MM.1S (cell line): ENCODE results near the gene ASIC4.

Experiments used
- DNase-seq: peaks from one replicate; pipeline ENCODE4 v3.0.0-alpha.2; 2015
- H2AFZ ChIP-seq: fragments of 300-600 bp; sonication (generic); 2 replicates; pipeline ENCODE4 v1.6.0; 2016; ENCODE audit warnings: antibody characterized with exemption, low read length
- H3F3A ChIP-seq: fragments of 300-600 bp; sonication (generic); 2 replicates; pipeline ENCODE4 v1.6.1; 2016; ENCODE audit warnings: mild to moderate bottlenecking, antibody characterized with exemption, low read length, moderate library complexity, mixed read lengths; ENCODE audit not compliant: insufficient read depth
- H3K27ac ChIP-seq: fragments of 300-600 bp; sonication (generic); 2 replicates; pipeline ENCODE4 v1.5.1; 2016; ENCODE audit warnings: mild to moderate bottlenecking, low read length
- H3K27me3 ChIP-seq: fragments of 300-600 bp; sonication (generic); replicated peaks from 2 replicates; pipeline ENCODE4 v1.6.0; 2016; ENCODE audit warnings: low read length; ENCODE audit not compliant: insufficient read depth
- H3K36me3 ChIP-seq: fragments of 300-600 bp; sonication (generic); replicated peaks from 2 replicates; pipeline ENCODE4 v1.6.1; 2016; ENCODE audit warnings: mild to moderate bottlenecking, low read length, mixed read lengths; ENCODE audit not compliant: insufficient read depth
- H3K4me1 ChIP-seq: fragments of 300-600 bp; sonication (generic); 2 replicates; pipeline ENCODE4 v1.6.1; 2016; ENCODE audit warnings: low read length, mixed read lengths
- H3K4me2 ChIP-seq: fragments of 300-600 bp; sonication (generic); 2 replicates; pipeline ENCODE4 v1.6.0; 2016; ENCODE audit warnings: low read depth, low read length
- H3K4me3 ChIP-seq: fragments of 300-600 bp; sonication (generic); 2 replicates; pipeline ENCODE4 v1.5.1; 2016; ENCODE audit warnings: low read length, mixed read lengths
- H3K79me2 ChIP-seq: fragments of 300-600 bp; sonication (generic); 2 replicates; pipeline ENCODE4 v1.6.1; 2016; ENCODE audit warnings: mixed run types, low read length, mixed read lengths
- H3K9ac ChIP-seq: fragments of 300-600 bp; sonication (generic); 2 replicates; pipeline ENCODE4 v1.6.1; 2016; ENCODE audit warnings: low read length, mixed read lengths
- H3K9me2 ChIP-seq: fragments of 300-600 bp; sonication (generic); replicated peaks from 2 replicates; pipeline ENCODE4 v1.6.1; 2016; ENCODE audit warnings: mild to moderate bottlenecking, low read length, mixed read lengths; ENCODE audit not compliant: insufficient read depth
- H3K9me3 ChIP-seq: fragments of 300-600 bp; sonication (generic); replicated peaks from 2 replicates; pipeline ENCODE4 v1.6.1; 2016; ENCODE audit warnings: mild to moderate bottlenecking, low read length, mixed read lengths; ENCODE audit not compliant: insufficient read depth
- H4K20me1 ChIP-seq: fragments of 300-600 bp; sonication (generic); 2 replicates; pipeline ENCODE4 v1.6.1; 2016; ENCODE audit warnings: mild to moderate bottlenecking, low read length, moderate library complexity, mixed read lengths; ENCODE audit not compliant: insufficient read depth
- EZH2 ChIP-seq: fragments of 300-600 bp; sonication (generic); optimal IDR thresholded peaks from 2 replicates; pipeline ENCODE3; 2017; ENCODE audit warnings: low read depth, mild to moderate bottlenecking, antibody characterized with exemption, low read length, mixed read lengths
- EZH2phosphoT487 ChIP-seq: fragments of 300-600 bp; sonication (generic); IDR thresholded peaks from 2 replicates; pipeline ENCODE4 v1.6.1; 2018; ENCODE audit warnings: antibody characterized with exemption, low read length
- TF ChIP-seq, protein P1 (sequence below): fragments of 300-600 bp; sonication (generic); IDR thresholded peaks from 2 replicates; pipeline ENCODE4 v1.5.1; 2016; ENCODE audit warnings: antibody characterized with exemption, low read length, mixed read lengths

Gene ASIC4

DNA sequence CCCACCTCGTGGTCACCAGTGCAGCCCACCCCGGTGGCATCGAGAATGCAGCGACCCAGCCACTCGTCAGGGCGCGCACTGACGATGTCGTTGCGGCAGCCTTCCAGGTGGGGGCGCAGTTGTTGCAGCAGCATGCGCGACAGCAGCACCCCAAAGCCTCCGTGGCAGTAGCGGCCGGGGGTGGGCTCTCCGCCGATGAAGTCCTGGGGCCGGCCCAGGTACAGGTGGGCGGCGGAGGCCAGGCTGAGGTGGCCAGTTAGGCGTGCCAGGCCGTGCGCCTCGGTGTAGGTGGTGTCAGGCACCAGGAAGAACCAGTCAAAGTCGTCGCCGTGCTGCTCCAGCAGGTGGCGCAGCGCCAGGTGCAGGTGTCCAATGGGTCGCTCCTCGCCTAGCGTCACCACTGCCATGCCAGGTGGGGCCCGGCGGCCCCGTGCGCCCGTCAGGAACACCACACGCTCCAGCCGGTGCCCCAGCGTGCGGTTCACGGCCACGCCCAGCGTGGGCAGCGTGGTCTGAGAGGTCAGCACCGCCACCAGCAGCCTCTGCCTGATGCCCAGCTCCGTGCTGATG lies 27.4 kb downstream of the ASIC4 start:
- TF ChIP-seq, protein P1, sequence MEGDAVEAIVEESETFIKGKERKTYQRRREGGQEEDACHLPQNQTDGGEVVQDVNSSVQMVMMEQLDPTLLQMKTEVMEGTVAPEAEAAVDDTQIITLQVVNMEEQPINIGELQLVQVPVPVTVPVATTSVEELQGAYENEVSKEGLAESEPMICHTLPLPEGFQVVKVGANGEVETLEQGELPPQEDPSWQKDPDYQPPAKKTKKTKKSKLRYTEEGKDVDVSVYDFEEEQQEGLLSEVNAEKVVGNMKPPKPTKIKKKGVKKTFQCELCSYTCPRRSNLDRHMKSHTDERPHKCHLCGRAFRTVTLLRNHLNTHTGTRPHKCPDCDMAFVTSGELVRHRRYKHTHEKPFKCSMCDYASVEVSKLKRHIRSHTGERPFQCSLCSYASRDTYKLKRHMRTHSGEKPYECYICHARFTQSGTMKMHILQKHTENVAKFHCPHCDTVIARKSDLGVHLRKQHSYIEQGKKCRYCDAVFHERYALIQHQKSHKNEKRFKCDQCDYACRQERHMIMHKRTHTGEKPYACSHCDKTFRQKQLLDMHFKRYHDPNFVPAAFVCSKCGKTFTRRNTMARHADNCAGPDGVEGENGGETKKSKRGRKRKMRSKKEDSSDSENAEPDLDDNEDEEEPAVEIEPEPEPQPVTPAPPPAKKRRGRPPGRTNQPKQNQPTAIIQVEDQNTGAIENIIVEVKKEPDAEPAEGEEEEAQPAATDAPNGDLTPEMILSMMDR: peak; percentile 100
- TF ChIP-seq EZH2: no peak
- H3K4me1 ChIP-seq: 0 out of 2 replicates have a peak, but pooled peaks cover 4% of the 10 kb centered on the region
- H3K9me3 ChIP-seq: no peaks in the 10 kb centered on the region
- H2AFZ ChIP-seq: peak overlapping the region; percentile 73
- no peaks in the 10 kb centered on the region for H4K20me1 ChIP-seq
- peaks cover 9% of the 10 kb centered on the region for H3F3A ChIP-seq
- H3K4me2 ChIP-seq: peak overlapping the region; percentile 79
- DNase-seq: peak; percentile 89
- peak overlapping the region; percentile 94; the same call in 1 of the 2 replicates for H3K27ac ChIP-seq
- peak overlapping the region; percentile 93; the same call in 1 of the 2 replicates for H3K9ac ChIP-seq
- no peaks in the 10 kb centered on the region for H3K9me2 ChIP-seq
- H3K4me3 ChIP-seq: peak overlapping the region; percentile 84
- H3K36me3 ChIP-seq: no peaks in the 10 kb centered on the region
- H3K79me2 ChIP-seq: peaks cover 11% of the 10 kb centered on the region
- H3K27me3 ChIP-seq: no peaks in the 10 kb centered on the region

DNA sequence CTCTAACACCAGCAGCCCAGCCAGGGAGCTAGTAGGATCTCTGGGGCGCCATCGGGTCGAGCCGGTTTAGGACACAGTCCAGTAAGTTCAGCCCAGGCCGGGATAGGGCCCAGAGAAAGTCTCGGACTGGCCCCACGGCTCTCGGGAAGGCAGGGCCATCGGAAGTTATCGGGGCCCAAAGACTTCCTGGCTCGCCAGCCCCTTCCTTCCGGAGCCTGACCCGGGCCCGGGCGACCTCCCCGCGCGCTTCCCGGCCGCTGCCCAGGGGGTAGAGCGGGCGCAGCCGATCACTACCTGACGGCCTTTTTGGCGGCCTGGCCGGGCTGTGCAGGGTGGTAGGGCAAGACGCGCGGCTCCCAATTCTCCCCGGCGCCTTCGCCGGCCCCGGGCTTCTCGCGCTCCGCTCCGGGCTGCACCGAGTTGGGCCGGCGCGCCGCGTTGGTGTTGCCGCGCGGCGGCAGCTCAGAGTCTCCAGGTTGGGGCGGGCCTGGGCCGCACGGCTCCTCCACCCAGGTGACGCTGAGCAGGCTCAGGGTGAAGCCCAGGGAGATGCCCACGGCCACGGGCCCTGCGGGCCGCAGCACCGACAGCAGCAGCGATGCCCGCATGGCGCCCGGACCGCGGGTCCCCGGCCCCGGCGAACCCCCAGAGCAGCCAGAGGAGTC lies 28.8 kb downstream of the ASIC4 start:
- H3K9me2 ChIP-seq: no peaks in the 10 kb centered on the region
- H3K27ac ChIP-seq: peak overlapping the region; percentile 94
- peaks cover 11% of the 10 kb centered on the region for H3K79me2 ChIP-seq
- TF ChIP-seq EZH2 (no peak), EZH2phosphoT487 (no peak)
- TF ChIP-seq, protein P1: no peak
- 0 out of 2 replicates have a peak, but pooled peaks cover 4% of the 10 kb centered on the region for H3K4me1 ChIP-seq
- no peaks in the 10 kb centered on the region for H3K9me3 ChIP-seq
- H4K20me1 ChIP-seq: no peaks in the 10 kb centered on the region
- peak overlapping the region; percentile 93 for H3K9ac ChIP-seq
- H3F3A ChIP-seq: peaks cover 9% of the 10 kb centered on the region
- H3K4me3 ChIP-seq: peak overlapping the region; percentile 84
- peak overlapping the region; percentile 85 for H2AFZ ChIP-seq
- H3K27me3 ChIP-seq: no peaks in the 10 kb centered on the region
- peak overlapping the region; percentile 79 for H3K4me2 ChIP-seq
- peak; percentile 45 for DNase-seq
- no peaks in the 10 kb centered on the region for H3K36me3 ChIP-seq

DNA sequence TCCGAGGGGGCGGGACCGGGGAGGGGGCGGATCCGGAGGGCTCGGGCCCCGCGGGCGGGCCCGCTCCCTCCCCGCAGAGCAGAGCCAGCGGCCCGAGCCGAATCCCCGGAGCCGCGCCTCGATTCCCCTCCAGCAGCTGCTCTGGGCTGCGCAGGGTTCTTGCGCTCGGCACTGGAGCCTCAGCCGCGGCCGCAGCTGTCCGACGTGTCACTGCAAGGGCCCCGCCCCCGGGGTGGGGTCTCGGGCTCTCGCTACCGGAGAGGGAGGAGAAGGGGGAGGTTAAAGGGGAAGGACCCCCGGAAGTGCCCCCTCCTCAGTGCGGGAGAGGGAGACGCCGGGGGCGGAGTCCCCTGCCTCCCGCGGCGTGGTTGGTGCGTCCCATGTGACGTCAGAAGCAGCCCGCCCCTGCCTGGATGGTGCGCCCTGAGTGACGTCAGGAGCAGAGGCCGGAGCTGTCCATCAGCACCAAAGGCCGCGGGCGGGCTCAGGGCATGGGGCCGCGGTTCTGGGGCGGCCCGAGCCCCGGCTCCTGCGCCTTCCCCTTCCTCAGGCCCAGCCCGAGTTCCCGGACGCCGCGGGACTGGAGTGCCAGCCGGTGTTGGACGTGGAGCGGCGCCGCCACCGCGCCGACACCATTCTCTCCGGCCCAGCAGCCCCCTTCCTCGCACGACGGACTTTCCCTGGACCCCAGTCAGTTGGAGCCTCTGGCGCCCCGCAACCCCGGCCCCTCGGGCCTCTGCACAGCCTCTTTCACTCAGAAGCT lies 29.5 kb downstream of the ASIC4 start, which contains the start of the genes CHPF and TMEM198:
TSS of gene CHPF (minus strand) at position 214 of the 763 bp plus-strand sequence. CDS start 271 bp downstream, outside the sequence.
TSS of gene TMEM198 (plus strand) at position 433 of the 763 bp plus-strand sequence. CDS start 700 bp downstream, outside the sequence.
- Histone ChIP-seq H3K27ac (peak within 1 kb of the TSS; percentile 94), H3K79me2 (peaks cover 11% of the 10 kb centered on the region), H3K4me2 (peak within 1 kb of the TSS; percentile 79), H4K20me1 (no peaks in the 10 kb centered on the region), H3K9me3 (no peaks in the 10 kb centered on the region), H3K4me3 (peak within 1 kb of the TSS; percentile 84), H2AFZ (peak within 1 kb of the TSS; percentile 85), H3K9me2 (no peaks in the 10 kb centered on the region), H3K4me1 (0 out of 2 replicates have a peak, but pooled peaks cover 4% of the 10 kb centered on the region), H3K27me3 (no peaks in the 10 kb centered on the region), H3F3A (peaks cover 9% of the 10 kb centered on the region), H3K9ac (peak within 1 kb of the TSS; percentile 93), H3K36me3 (no peaks in the 10 kb centered on the region)
- TF ChIP-seq EZH2phosphoT487 (no peak), EZH2 (no peak)
- TF ChIP-seq, protein P1: no peak
- DNase-seq: peak; percentile 97
